HG02884 (cell line): Measurements from ENCODE around the gene CHAF1B.
"Not testable (repeated sequence)": the region's sequence is repeated elsewhere in the genome, so short reads cannot be mapped to it uniquely, and the experiment has no call there.

ENCODE experiments used
- ATAC-seq: cut with Tn5 transposase; IDR thresholded peaks from one replicate; pipeline ENCODE4 v1.9.1; 2021; ENCODE audit warnings: mild to moderate bottlenecking, moderate library complexity; ENCODE audit not compliant: unreplicated experiment

The CHAF1B gene

DNA sequence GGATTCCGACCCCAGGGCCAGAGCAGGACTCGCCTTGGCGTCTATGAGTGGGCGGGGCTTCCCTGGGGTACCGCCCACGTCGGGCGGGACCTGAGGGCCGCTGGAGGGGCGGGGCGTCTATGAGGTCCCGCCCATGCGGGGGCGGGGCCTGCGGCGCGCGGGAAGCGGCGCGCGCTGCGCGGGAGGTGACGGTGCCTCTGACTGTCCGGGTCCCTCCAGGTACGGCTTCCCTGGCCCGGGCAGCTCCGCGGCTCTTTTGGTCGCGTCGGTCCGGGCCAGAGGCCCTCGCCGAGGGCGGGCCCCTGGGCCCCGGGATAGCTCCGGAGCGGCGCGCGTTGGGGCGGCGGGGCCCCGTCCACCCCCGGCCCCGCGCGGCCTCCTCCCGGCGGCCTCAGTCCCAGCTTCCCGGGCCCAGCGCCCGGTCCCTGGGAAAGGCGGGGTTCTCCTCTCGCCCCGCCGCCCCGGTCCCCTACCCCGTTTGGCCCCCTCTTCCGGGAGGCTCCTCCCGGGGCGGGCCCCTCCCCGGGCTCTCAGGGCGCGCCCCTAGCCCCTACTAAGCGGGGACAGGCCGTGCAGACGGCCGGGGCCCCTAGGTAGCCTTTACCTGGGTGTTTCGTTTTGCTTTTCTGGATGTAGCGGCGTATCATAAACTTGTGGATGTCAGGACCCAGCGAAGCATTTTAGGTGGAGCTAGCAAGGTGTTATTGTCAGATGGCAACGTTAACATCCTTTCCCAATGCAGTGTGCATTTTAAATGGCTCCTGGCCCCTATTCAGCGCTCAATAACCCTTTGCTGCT, at the start of gene CHAF1B:
Gene CHAF1B, plus strand, starts transcription at position 160 of the 798 bp plus-strand sequence. CDS start 745 bp downstream, outside the sequence.
- peak; percentile 82 for ATAC-seq

DNA sequence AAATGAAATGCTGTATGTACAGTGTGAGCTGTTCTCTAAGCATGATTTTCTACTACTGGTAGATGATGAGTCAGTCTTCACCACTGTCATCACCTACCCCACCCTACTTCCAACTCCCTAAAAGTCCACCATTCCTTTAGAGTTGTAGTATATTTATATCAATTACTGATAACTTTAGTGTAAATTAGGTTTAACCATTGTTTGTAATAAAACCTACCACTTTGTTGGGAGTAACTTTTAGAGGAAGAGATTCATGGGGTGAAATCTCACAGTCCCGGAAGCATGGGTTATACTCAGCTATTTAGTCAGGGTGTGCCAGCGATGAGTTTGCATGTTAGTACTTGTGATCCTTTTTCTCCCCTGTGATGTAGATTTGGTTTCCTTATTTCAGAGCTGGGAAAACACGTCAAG, 48.1 kb upstream of the CHAF1B start:
- ATAC-seq: no peak

DNA sequence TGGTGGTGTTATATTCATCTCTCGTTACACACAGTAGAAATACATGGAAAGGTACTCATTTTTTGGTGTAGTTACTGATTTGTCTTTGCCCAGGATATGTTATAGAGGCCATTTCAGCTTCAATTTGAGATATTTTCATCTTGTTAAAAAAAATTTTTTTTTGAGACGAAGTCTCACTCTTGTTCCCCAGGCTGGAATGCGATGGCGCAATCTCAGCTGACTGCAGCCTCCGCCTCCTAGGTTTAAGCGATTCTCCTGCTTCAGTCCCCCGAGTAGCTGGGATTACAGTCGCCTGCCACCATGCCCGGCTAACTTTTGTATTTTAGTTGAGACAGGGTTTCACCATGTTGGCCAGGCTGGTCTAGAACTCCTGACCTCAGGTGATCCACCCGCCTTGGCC, 46.2 kb upstream of the CHAF1B start:
- no peak for ATAC-seq

DNA sequence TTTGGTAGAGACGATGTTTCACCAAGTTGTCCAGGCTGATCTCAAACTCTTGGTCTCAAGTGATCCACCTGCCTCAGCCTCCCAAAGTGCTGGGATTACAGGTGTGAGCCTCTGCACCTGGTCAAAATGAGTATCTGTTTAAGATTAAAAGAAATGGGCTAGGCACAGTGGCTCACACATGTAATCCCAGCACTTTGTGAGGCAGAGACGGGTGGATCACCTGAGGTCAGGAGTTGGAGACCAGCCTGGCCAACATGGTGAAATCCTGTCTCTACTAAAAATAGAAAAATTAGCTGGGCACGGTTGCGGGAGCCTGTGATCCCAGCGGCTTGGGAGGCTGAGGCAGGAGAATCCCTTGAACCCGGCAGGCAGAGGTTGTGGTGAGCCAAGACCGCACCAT, 42.6 kb upstream of the CHAF1B start:
- ATAC-seq: not testable (repeated sequence)

DNA sequence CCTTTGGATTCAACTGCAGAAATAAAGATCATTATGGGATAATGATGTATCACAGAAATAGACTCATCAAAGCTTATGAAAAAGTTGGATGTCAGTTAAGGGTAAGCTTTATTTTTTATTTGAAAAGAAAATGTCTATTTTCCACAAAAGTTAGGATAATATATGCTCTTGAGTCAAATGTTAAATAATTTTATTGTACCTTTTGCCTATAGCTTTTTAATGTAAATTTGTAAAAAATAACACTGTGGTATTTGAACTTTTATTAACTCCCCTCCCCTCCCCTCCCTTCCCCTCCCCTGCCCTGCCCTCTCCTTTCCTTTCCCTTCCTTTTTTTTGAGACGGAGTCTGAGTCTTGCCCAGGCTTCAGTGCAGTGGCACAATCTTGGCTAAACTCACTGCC, 40.3 kb upstream of the CHAF1B start:
- no peak for ATAC-seq

DNA sequence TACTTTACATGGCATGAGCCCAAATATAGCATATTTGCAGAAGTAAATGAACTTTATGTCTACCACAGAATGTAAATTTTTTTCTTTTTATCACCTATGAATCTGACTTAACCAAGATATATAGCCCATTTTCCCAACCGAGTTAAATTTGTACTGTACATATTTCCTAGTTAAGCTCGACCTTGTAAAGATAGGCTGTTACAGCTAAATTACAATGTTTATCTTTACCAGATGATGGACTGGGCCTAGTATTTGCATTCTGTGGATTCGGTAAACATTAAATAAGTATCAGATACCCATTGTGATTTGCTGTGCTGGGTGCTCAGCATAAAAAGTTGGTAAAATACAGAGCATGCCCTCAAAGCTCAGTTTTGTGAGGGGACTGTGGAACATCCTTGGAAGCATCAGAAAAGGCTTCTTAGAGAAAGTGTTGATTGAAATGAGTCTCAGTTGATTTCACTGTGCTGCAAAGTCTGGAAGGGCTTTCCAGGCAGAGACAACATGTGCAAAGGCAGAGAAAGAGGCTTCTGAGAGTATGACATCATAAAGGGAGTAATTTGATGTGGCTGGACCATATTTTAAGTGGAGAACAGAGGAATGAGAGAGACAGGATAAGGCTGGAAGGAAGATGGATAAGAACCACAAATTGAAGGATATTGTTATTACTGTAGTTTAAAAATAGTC, 37.8 kb upstream of the CHAF1B start:
- no peak for ATAC-seq

DNA sequence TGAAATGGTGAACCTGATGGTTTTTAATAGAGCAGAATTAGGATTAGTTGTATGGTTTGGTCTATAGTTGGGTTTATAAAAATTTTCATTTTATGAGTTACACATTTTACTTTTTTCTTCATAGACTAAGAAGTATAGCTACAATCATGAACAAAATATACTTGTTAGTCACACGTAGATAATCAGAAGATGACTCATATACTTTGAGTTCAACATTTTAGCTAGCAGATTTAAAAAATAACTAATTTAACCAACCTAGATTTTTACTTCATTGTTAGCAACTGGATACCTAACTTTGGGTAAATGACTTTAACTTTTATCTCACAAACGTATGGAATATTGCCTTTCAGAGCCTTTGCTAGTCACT, 37.2 kb upstream of the CHAF1B start:
- ATAC-seq: no peak

DNA sequence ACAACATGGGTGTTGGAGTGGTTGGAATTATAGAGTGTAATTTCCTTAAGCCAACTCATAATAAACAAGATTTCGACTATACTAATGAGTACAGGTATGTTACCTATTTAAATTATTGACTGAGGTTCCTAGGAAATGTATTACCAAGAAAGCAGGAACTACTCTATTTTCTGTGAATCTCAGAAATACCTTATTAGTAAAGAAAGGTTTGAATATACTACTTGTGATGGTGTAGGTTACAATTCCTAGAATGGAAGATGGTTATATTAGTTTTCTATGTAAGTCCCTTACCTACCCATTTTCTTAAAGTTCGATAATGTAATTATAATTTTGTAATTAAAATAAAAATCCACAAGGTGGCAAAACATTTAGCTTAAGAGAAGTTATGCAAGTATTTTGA, 35.9 kb upstream of the CHAF1B start:
- no peak for ATAC-seq

DNA sequence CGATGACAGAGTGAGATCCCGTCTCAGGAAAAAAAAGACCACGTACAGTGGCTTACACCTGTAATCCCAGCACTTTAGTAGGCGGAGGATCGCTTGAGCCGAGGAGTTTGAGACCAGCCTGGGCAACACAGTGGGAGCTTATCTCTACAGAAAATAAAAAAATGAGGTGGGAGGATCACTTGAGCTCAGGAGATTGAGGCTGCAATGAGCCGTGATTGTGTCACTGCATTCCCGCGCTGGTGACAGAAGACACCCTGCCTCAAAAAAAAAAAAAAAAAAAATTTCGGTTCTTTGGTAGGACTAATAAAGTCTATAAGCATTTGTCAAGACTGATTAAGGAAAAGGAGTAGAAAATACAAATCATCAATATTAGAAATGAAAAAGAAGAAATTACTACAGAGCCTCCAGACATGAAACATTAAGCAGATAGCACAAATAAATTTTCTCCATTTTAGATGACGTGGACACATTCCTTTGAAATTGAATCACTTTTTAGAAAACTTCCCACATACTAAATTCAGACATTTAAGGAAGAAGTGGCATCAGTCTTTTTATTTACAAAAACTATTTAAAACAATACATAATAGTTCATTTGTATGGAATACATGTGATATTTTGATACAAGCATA, 34.8 kb upstream of the CHAF1B start:
- ATAC-seq: no peak

DNA sequence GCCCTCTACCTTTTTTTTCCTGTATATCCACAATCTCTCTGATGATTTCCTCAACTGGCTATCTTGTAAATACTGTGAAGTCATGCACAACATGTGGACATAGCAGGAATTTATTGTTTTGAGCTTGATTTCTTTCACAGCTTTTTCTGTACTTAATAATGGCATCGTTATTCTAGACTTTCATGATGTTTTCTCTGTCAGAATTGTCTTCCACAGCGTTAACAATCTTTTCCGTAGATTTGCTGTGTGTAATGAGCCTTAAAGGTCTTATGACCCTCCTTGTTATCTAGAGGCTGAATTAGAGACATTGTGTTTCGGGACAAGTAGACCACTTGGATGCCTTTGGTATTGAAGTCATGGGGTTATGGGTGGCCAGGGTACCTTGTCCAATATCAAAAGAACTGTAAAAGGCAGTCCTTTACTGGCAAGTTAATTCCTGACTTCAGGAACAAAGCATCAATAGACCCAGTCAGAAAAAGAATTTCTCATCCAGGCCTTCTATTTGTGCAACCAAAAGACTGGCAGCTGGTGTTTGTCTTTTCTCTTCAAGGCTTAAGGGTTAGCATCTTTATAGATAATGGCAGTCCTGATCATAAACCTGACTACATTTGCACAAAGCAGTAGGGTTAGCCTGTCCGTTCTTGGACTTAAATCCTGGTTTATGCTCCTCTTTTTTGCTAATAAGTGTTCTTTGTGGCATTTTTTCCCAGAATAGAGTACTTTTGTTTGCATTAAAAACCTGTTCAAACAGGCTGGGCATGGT, 30.1 kb upstream of the CHAF1B start:
- ATAC-seq: no peak

DNA sequence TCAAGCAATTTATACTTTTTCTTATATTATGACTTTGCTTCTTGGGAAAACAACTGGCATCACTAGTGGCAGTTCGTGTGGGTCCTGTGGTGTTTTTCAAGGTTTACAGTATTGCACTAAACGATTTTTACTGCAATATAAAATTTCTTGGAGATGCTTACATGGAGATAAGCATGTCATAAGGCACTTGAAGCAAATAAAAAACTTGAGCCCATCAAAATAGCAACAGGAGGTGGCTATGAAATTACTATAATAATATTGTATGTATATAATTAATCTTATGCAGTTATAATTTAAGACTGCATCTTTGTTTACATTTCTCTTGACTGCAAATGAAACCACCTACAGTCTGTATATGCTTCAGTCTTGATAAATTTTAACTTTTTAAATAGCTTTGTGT, 29.3 kb upstream of the CHAF1B start:
- ATAC-seq: no peak

DNA sequence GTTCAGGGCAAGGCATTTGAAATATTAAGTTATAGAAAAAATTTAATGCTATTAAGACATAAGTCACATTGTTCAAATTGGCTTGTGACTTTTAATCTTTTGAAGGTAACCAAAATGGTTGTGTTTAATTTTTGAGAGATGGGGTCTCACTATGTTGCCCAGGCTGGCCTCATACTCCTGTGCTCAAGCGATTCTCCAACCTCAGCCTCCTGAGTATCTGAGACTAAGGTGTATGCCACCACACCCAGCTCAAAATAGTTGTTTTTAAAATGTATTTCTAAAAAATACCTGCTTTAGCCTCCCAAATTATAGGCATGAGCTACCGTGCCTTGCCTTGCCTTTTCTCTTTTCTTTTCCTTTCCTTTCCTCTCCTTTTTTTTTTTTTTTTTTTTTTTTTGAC, 26.0 kb upstream of the CHAF1B start:
- ATAC-seq: no peak

DNA sequence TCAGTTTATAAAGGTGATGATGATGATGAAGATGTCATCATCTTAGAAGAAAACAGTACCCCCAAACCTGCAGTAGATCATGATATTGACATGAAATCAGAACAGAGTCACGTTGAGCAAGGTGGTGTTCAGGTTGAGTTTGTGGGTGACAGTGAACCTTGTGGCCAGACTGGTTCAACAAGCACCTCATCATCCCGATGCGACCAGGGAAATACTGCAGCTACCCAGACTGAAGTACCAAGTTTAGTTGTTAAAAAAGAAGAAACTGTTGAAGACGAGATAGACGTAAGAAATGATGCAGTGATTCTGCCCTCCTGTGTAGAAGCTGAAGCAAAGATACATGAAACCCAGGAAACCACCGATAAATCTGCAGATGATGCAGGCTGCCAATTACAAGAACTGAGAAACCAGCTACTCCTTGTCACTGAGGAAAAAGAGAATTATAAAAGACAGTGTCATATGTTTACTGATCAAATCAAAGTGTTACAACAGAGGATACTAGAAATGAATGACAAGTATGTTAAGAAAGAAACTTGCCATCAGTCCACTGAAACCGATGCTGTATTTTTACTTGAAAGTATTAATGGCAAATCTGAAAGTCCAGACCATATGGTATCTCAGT, 16.0 kb upstream of the CHAF1B start:
- no peak for ATAC-seq

DNA sequence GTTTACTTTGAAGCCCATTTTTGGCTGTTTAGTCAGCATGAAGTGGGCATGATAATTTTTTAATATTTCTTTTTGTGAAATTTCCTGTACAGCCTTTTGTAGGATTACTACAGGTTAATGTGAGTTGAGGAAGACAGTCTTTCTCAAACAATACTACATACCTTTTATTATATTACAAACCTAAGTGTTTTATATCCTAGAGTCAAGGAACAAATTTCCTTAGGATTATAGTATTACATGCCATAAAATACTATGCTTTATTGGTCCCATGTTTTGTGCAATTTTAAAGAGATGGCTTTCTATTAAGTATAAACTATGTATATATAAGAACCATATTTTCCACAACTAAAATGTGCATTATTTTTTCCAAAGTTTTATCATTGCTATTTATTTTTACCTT, 9.2 kb upstream of the CHAF1B start:
- ATAC-seq: no peak

DNA sequence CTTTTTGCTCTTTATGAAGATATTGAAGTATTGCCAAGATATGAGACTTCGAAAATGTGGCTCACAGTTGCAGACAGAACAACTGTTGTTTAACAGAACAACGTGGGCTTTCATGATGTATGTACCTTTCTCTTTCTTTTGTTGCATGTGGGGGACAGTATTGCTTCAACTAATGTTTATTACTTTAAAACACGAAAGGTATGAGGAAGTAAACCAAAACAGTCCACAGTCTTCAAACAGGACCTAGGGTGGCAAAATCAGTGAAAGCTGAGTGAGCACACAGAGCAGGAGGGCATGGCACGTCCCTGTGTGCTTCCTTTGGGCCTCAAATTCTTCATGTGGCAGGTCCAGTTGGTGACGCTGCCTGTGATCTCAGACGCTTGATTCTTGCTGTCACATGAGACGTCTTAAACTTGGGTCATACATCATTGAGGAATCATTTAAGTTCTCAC, 7.8 kb upstream of the CHAF1B start:
- ATAC-seq: no peak

DNA sequence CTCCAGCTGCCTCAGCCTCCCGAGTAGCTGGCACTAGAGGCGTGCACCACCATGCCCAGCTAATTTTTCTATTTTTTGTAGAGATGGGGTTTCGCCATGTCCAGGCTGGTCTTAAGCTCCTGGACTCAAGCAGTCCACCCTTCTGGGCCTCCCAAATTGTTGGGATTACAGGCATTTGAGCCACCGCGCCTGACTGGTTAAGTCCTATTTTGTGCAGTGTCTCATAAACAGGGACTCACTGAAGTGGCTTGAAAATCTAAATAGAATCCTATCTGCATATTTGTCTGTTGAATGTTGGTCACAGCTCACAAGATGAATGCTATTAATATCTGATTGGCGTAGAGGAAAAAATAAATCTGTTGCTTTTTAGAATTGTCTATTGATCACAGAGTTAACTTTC, 5.9 kb upstream of the CHAF1B start:
- ATAC-seq: no peak

DNA sequence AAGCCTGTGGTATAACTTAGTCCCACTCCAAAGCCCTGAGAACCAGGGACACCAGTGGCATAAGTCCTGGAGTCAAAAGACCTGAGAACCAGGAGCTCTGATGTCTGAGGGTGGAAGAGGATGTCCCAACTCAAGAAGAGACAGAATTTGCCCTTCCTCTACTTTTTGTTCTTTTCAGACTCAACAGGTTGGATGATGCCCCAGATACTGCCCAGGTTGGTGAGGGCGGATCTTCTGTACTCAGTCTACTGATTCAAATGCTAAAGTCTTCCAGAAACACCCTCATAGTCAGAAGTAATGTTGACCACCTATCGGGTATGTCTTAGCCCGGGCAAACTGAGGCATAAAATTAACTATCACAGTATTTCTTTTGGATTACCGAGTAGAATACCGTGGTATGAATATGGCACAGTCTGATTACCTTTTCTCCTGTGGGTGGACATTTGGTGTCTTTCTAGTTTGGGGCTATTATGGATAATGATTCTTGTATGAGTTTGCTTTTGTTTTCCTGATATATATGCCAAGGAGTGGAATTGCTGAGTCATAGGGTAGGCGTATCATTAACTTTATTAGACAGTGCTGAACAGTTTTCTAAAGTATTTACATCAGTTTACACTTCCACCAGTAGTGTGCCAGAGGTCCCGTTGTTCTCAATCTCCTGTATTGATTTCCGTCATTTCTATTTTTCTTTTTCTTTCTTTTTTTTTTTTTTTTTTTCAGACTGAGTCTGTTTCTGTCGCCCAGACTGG, 3.2 kb upstream of the CHAF1B start:
- ATAC-seq: no peak

DNA sequence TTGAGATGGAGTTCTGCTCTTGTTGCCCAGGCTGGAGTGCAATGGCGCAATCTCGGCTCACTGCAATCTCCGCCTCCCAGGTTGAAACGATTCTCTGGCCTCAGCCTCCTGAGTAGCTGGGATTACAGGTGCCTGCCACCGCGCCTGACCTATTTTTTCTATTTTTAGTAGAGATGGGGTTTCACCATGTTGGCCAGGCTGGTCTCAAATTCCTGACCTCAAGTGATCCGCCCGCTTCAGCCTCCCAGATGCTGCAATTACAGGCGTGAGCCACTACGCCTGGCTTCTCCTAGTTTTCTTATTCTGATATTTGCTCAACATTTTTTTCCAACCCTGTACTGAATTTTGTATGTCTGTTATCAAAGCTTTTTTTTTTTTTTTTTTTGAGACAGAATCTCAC, 2.5 kb upstream of the CHAF1B start:
- not testable (repeated sequence) for ATAC-seq

DNA sequence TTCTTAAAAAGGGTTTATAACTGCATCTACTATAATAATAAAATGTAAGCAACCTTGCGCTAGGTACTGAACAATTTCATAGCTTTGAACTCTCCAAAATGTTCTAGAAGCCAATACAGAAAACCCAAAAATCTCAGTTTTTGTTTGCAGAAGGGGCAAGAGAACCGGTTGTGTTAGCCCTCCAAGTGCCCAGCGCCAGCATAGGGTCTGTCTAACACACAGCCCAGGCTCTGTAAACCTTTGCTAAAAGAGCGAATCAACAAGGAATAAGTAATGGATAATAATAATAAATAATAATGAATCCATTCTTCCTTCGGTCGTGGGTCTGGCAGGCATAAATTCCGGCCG, 333 bp upstream of the CHAF1B start:
- no peak for ATAC-seq

DNA sequence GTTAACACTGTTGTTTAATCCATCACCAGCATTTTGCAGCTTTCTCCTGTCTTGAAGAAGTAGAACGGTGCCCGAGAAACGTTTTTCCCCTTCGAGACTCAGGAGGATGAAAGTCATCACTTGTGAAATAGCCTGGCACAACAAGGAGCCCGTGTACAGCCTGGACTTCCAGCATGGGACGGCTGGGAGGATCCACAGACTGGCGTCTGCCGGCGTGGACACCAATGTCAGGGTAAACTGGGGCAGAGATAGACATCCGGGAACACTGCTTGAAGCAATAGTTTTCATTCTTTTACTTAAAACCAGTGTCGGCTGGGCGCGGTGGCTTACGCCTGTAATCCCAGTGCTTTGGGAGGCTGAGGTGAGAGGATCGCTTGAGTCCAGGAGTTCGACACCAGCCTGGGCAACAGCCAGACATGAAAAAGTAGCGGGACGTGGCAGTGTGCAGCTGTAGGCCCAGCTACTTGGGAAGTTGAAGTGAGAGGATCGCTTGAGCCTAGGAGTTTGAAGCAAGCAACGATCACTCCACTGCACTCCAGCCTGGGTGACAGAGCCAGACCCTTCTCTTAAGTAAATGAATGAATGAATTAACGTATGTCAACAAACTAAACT, 945 bp downstream of the CHAF1B start:
- no peak for ATAC-seq
